ENCODE results near the gene KSR1.

DNA sequence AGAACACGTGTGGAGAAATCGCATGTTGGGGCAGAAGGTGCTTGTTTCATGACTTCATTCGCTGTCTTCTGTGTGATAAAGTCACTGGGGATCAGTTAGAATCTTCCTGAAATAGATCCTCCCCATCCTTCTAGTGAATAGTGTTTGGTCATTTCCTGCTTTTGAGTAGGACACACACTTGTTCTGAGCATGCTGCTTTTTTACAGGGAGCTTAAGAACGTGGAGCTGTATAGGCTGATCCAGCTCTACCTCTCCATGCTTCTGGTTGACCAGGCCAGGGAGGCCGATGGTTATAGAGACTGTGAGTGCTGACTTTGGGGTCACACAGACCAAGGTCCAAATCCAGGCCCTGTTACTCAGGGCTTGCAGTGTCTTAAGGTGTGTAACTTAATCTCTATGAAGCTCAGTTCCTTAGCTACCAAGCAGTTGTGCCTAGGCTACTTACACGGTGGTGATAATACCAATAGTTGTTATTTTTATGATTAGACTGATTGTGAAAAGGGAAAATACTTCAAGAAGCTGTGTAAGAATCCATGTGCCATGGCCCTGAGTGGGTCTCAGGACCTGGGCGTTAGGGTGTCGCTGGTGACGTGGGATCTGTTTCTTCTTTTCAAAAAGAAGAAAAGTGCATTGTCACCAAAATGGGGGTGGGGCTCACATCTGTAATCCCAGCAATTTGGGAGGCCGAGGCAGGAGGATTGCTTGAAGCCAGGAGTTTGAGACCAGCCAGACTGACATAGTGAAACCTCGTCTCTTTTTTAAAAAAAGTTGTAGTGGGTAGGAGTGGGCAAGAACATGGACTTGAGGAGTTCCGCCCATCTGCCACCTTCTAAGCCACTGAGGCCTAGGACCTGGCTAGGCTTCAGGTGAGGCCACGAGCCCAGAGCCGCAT is 110.7 kb downstream of the KSR1 start:
- TF ChIP-seq CEBPB (IDR thresholded peaks at IDR 0.05; ENCODE audit: low read depth, low read length) (no peak), EP300 (IDR thresholded peaks at IDR 0.05; ENCODE audit: borderline replicate concordance in 1 of 2, low read depth in 2 of 2, low read length in 2 of 2) (no peak), POLR2A (IDR thresholded peaks at IDR 0.05; ENCODE audit: control extremely low read depth in 1 of 2, low read depth in 2 of 2, low read length in 2 of 2) (no peak), RFX5 (IDR thresholded peaks at IDR 0.05; ENCODE audit: borderline replicate concordance, low read depth, low read length) (no peak), RXRA (IDR thresholded peaks at IDR 0.05; ENCODE audit: insufficient read depth, low read depth, low read length) (no peak), SUZ12 (IDR thresholded peaks at IDR 0.05; ENCODE audit: low read length) (no peak), YY1 (IDR thresholded peaks at IDR 0.05; ENCODE audit: low read depth, low read length) (no peak), GTF2F1 (IDR thresholded peaks at IDR 0.05; ENCODE audit: borderline replicate concordance, low read depth, low read length) (no peak)
- TF ChIP-seq, protein P1, sequence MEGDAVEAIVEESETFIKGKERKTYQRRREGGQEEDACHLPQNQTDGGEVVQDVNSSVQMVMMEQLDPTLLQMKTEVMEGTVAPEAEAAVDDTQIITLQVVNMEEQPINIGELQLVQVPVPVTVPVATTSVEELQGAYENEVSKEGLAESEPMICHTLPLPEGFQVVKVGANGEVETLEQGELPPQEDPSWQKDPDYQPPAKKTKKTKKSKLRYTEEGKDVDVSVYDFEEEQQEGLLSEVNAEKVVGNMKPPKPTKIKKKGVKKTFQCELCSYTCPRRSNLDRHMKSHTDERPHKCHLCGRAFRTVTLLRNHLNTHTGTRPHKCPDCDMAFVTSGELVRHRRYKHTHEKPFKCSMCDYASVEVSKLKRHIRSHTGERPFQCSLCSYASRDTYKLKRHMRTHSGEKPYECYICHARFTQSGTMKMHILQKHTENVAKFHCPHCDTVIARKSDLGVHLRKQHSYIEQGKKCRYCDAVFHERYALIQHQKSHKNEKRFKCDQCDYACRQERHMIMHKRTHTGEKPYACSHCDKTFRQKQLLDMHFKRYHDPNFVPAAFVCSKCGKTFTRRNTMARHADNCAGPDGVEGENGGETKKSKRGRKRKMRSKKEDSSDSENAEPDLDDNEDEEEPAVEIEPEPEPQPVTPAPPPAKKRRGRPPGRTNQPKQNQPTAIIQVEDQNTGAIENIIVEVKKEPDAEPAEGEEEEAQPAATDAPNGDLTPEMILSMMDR (IDR thresholded peaks at IDR 0.05; ENCODE audit: control extremely low read depth in 1 of 3, insufficient read depth in 1 of 3, low read depth in 1 of 3, low read length in 3 of 3), result no peak
- TF ChIP-seq, protein P2, sequence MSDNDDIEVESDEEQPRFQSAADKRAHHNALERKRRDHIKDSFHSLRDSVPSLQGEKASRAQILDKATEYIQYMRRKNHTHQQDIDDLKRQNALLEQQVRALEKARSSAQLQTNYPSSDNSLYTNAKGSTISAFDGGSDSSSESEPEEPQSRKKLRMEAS (IDR thresholded peaks at IDR 0.05), result no peak

All from H1 (cell line).